Measurements from ENCODE around the gene METTL1. TPM values are rescaled to one million over a fixed set of nuclear protein-coding genes. Genes with fewer than 3 reads are reported as not detected.

The METTL1 gene
- total and polyA plus RNA-seq, 2 experiments from 2014 or later, result 18.9 to 39.5 TPM

DNA sequence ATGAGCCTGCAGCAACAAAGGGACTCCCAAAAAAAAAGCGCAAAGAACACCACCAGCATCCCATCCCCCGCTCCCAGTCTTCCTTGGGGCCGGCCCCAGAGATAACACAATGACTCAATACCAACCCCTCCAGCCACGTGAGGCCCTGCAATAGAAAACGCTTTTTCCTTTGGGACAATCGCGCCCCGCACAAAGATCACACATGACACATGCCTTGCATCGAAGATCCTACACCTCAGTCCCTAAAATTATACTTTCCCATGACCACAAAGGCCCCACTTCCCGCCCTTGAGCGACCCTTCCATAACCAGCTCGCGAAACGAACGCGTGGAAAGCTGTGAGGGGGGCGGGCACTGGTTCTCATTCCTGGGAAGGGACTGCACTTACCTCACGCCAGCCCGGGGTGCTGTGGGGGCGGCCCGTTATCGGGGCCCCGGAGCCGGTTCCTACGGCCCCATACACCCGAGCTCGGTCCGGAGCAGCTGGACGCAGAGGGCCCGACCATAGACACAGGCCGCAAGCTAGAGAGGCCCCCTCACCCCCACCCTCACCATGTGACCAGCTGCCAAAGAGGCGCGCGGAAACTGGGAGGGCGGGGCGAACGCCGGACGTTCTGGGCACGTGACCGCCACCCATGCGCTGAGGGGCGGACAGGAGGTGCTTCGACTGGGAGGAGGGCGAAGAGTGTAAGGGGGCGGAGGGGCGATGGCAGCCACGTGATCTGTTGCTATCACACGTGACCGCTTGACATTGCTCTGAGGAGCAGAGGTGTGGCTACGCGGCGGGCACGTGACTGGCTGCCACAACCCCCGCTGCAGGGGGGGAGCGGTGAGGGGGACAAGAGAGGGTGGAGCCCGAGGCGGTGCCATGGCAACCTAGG is 19.9 kb downstream of the METTL1 start, which contains the start of gene CDK4 (continued):
- TF ChIP-seq EZH2 (IDR thresholded peaks at IDR 0.05; ENCODE audit: low read depth, unreplicated experiment), result no peak
- TF ChIP-seq, protein P1, sequence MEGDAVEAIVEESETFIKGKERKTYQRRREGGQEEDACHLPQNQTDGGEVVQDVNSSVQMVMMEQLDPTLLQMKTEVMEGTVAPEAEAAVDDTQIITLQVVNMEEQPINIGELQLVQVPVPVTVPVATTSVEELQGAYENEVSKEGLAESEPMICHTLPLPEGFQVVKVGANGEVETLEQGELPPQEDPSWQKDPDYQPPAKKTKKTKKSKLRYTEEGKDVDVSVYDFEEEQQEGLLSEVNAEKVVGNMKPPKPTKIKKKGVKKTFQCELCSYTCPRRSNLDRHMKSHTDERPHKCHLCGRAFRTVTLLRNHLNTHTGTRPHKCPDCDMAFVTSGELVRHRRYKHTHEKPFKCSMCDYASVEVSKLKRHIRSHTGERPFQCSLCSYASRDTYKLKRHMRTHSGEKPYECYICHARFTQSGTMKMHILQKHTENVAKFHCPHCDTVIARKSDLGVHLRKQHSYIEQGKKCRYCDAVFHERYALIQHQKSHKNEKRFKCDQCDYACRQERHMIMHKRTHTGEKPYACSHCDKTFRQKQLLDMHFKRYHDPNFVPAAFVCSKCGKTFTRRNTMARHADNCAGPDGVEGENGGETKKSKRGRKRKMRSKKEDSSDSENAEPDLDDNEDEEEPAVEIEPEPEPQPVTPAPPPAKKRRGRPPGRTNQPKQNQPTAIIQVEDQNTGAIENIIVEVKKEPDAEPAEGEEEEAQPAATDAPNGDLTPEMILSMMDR (conservative IDR thresholded peaks at IDR 0.05; ENCODE audit: low read depth in 2 of 2), result no peak
- peak; percentile 81 for TF ChIP-seq POLR2AphosphoS5 (IDR thresholded peaks at IDR 0.05; ENCODE audit: low read depth)

DNA sequence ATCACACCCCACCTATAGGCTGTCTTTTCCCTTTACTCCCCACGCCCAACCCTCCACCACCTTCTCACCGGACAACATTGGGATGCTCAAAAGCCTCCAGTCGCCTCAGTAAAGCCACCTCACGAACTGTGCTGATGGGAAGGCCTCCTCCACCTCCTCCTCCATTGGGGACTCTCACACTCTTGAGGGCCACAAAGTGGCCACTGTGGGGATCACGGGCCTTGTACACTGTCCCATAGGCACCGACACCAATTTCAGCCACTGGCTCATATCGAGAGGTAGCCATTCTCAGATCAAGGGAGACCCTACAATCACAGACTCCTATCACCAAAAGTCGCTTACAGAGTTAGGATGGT is 20.5 kb downstream of the METTL1 start:
- H3K9me2 ChIP-seq (ENCODE audit: insufficient read depth), result no peaks in the 10 kb centered on the region
- Mint-ChIP-seq H3K4me3 (peak overlapping the region; percentile 99), H3K4me1 (peaks cover 34% of the 10 kb centered on the region), H3K36me3 (ENCODE audit: low read depth) (peaks cover 56% of the 10 kb centered on the region), H3K9me3 (no peaks in the 10 kb centered on the region; the same call in 2 of the 3 replicates), H3K27ac (peak overlapping the region; percentile 99), H3K27me3 (ENCODE audit: insufficient read depth, low read depth, poor library complexity) (peaks cover 35% of the 10 kb centered on the region)
- peaks cover 33% of the 10 kb centered on the region for H3K27me3 ChIP-seq (ENCODE audit: insufficient read depth)
- peaks cover 16% of the 10 kb centered on the region for H3K36me3 ChIP-seq (ENCODE audit: insufficient read depth)
- peaks cover 41% of the 10 kb centered on the region for H3F3A ChIP-seq (replicated peaks; ENCODE audit: low read depth)
- H3K79me2 ChIP-seq (replicated peaks; ENCODE audit: insufficient read depth), result peaks cover 26% of the 10 kb centered on the region
- H3K4me2 ChIP-seq, result peak overlapping the region; percentile 99
- TF ChIP-seq EZH2 (IDR thresholded peaks at IDR 0.05; ENCODE audit: low read depth, unreplicated experiment), result no peak
- H3K4me1 ChIP-seq (ENCODE audit: insufficient read depth), result peaks cover 30% of the 10 kb centered on the region
- H3K4me3 ChIP-seq, result peak overlapping the region; percentile 97
- ATAC-seq (no peak), DNase-seq (ENCODE audit: low spot score) (no peak)
- H3K27ac ChIP-seq (ENCODE audit: low read depth), result peak overlapping the region; percentile 59; the same call in 1 of the 2 replicates
- H4K20me1 ChIP-seq (replicated peaks; ENCODE audit: insufficient read depth), result no peaks in the 10 kb centered on the region; the same call in 1 of the 2 replicates
- H2AFZ ChIP-seq, result no peak overlapping the region

DNA sequence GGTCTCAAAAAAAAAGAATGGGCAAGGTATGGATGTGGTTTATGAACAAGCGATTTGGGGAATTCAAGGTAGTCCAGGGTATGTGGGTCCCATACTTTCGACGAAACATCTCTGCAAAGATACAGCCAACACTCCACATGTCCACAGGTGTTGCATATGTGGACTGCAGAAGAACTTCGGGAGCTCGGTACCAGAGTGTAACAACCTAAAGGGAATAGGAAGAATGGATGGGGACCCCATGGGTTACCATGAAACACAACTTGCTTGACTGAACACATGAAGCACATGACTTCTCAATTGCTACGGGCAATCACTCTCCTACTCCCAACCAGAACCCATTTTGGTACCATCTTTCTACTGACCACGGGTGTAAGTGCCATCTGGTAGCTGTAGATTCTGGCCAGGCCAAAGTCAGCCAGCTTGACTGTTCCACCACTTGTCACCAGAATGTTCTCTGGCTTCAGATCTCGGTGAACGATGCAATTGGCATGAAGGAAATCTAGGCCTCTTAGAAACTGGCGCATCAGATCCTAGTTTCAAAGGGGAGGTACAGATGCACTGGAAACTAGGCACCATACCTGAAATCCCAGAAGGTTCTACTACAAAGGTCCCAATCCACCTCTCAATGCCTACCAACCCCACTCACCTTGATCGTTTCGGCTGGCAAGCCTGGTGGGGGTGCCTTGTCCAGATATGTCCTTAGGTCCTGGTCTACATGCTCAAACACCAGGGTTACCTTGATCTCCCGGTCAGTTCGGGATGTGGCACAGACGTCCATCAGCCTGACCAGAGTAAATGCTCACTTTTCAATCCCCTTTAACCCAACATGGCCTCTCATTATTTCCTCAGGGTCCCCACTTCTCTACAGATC is 21.1 kb downstream of the METTL1 start:
- Mint-ChIP-seq H3K36me3 (ENCODE audit: low read depth) (peaks cover 60% of the 10 kb centered on the region), H3K27me3 (ENCODE audit: insufficient read depth, low read depth, poor library complexity) (peaks cover 29% of the 10 kb centered on the region), H3K4me1 (peaks cover 31% of the 10 kb centered on the region), H3K4me3 (peak overlapping the region; percentile 99), H3K9me3 (no peaks in the 10 kb centered on the region; the same call in 2 of the 3 replicates), H3K27ac (peak overlapping the region; percentile 99)
- Histone ChIP-seq H3F3A (replicated peaks; ENCODE audit: low read depth) (peaks cover 42% of the 10 kb centered on the region), H4K20me1 (replicated peaks; ENCODE audit: insufficient read depth) (no peaks in the 10 kb centered on the region; the same call in 1 of the 2 replicates), H3K4me2 (peak overlapping the region; percentile 99), H3K27me3 (ENCODE audit: insufficient read depth) (peaks cover 26% of the 10 kb centered on the region), H3K9me2 (ENCODE audit: insufficient read depth) (no peaks in the 10 kb centered on the region), H3K4me3 (peak overlapping the region; percentile 97), H2AFZ (no peak overlapping the region), H3K79me2 (replicated peaks; ENCODE audit: insufficient read depth) (peaks cover 26% of the 10 kb centered on the region), H3K36me3 (ENCODE audit: insufficient read depth) (peaks cover 19% of the 10 kb centered on the region), H3K4me1 (ENCODE audit: insufficient read depth) (peaks cover 27% of the 10 kb centered on the region), H3K27ac (ENCODE audit: low read depth) (peak overlapping the region; percentile 59; the same call in 1 of the 2 replicates)
- no peak for DNase-seq (ENCODE audit: low spot score)
- no peak for ATAC-seq
- TF ChIP-seq POLR2AphosphoS5 (IDR thresholded peaks at IDR 0.05; ENCODE audit: low read depth) (no peak), EZH2phosphoT487 (IDR thresholded peaks at IDR 0.05; ENCODE audit: unreplicated experiment) (no peak), ZNF331 (CRISPR knock-in tag; IDR thresholded peaks at IDR 0.05; ENCODE audit: low read depth) (no peak), CREB1 (CRISPR knock-in tag; IDR thresholded peaks at IDR 0.05; ENCODE audit: low read depth) (no peak), NANOG (IDR thresholded peaks at IDR 0.05; ENCODE audit: borderline replicate concordance) (no peak), EZH2 (IDR thresholded peaks at IDR 0.05; ENCODE audit: low read depth, unreplicated experiment) (no peak)
- TF ChIP-seq, protein P2, sequence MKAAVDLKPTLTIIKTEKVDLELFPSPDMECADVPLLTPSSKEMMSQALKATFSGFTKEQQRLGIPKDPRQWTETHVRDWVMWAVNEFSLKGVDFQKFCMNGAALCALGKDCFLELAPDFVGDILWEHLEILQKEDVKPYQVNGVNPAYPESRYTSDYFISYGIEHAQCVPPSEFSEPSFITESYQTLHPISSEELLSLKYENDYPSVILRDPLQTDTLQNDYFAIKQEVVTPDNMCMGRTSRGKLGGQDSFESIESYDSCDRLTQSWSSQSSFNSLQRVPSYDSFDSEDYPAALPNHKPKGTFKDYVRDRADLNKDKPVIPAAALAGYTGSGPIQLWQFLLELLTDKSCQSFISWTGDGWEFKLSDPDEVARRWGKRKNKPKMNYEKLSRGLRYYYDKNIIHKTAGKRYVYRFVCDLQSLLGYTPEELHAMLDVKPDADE (IDR thresholded peaks at IDR 0.05), result no peak
- TF ChIP-seq, protein P1 (conservative IDR thresholded peaks at IDR 0.05; ENCODE audit: low read depth in 2 of 2), result no peak
